GM19452 (cell line): Measurements from ENCODE around the gene RIPOR1.
"Not testable (repeated sequence)": the region's sequence is repeated elsewhere in the genome, so short reads cannot be mapped to it uniquely, and the experiment has no call there.

Source experiments
- ATAC-seq: cut with Tn5 transposase; IDR thresholded peaks from one replicate; pipeline ENCODE4 v1.9.1; 2021; ENCODE audit not compliant: unreplicated experiment

Gene RIPOR1

DNA sequence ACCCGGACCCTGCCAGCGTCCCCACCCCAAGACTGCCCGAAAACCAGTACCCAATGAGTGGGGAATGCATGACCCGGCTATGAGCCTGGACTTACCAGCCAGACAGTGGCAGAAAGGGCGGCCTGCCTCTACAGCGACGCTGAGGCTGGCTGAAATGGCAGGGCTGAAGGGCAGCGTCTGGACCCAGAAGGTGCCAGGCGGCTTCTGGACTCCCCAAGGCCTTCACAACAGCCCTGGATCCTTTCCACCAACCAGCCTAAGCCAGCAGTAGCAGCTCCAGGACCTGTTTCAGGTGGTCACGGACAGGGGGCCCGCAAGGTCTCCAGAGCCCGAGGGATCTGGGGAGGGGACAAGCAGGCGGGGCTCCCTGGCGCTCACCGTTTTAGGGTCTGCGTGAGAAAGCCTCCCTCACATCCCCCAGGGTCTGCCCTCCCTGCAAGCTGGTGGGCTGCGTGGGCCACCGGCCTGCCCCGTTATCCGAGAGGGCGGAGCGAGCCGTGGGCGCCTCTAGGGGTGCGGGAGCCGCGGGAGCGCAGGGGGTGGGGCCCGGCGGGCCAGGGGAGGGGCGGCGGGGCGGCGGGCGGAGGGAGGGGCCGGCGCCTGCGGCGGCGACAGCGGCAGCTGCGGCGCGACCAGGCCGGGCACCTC is at the start of gene RIPOR1:
Gene RIPOR1, plus strand, starts transcription at position 608 of the 648 bp plus-strand sequence. CDS start 9,618 bp downstream, outside the sequence.
- ATAC-seq: no peak

DNA sequence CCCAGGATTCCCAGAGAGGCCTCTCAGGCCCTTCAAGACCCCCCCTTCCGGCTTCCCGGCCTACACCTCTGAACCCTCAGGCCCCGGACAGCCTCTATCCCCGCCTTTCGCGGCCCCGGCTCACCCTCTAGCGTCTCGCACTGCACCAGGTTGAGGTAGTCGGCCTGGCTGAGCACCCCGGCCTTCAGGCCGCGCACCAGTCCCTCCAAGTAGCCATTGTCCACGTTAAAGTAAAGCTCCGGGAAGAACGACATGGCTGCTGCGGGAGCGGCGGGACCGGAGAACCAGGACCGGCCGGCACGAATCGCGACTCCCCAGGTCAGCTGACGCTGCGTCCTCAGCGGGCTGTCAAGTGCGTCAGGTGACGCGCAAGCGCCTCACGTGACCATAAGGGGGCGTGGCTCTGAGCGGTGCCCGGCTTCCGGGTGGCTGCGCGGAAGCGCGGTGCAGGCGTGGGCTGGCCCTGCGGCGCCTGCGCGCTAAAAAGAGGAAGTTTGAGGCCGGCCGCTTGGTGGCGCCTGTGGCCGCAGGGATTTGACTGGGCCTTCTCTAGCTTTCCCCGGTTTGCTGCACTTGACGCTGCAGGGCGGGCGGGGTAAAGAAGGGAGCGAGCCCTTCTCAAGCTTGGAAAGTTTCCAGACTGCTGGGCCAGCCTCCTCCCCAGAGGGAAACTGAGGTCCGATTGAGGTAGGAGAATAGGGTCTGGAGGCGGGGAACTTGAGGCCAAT is 47.6 kb upstream of the RIPOR1 start, which contains the start of gene ATP6V0D1:
Gene ATP6V0D1, minus strand, starts transcription at position 325 of the 728 bp plus-strand sequence. Its CDS starts 71 bp downstream, at position 254.
- ATAC-seq: peak; percentile 96

DNA sequence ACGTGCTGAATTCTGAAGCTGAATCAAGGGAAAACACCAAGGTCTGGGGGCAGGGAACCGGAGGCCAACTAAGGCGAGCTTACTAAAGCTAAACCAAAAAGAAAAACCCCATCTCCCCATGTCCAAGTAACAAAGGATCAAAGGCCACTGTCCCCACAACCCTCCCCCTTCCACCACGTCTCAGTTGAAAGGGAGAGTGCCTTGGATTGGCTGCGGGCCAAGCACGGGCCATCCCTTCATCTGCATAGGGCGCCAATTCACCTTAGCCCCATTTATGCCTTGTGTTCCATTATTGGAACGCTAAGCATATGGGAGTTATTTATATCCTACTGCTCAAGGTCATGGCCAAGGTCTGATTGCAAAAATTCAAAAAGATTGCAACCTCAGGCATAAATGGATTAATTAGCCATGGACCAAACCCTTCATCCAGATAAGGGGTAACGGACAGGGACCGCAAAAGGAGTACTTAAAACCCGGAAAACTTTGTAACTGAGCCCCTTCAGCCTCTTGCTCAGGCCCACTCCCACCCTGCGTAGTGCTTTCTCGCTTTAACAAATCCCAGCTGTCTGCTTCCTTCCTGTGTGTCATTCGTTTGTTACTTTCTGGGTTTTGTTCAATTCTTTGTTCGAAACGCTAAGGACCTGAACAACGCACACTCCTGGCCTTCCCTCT is 46.9 kb upstream of the RIPOR1 start:
- peak; percentile 3 for ATAC-seq

GRCh38 chr16:67482233-67482924 is 46.2 kb upstream of the RIPOR1 start:
- no peak for ATAC-seq

- ATAC-seq: no peak
Measured at GRCh38 chr16:67483150-67483549, 45.5 kb upstream of the RIPOR1 start, which contains the start of gene AGRP. AGRP (minus strand) TSS chr16:67483547; CDS start chr16:67483398, 149 bp downstream.

- ATAC-seq: no peak
Measured at GRCh38 chr16:67483731-67484525, 44.7 kb upstream of the RIPOR1 start.

DNA sequence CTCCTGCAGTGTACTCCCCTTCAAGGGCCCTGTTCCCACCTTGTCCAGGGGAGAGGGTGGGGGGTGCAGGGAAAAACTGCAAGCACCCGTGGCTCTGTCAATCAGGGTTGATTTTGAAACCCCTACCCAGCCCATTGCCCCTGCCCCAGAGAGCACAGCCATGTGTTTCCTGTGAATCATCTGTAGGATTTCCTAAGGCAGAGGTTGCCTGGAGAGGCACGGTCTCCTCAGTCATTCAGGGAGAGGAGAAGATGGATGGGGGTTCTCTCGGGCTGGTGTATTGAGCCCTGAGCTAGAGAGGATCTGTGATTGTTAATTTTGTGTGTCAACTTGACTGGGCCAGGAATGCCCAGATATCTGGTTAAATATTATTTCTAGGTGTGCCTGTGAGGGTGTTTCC is 41.8 kb upstream of the RIPOR1 start:
- ATAC-seq: no peak

GRCh38 chr16:67487561-67487960 is 41.1 kb upstream of the RIPOR1 start:
- not testable (repeated sequence) for ATAC-seq

GRCh38 chr16:67489401-67490083 is 39.1 kb upstream of the RIPOR1 start:
- ATAC-seq: no peak

DNA sequence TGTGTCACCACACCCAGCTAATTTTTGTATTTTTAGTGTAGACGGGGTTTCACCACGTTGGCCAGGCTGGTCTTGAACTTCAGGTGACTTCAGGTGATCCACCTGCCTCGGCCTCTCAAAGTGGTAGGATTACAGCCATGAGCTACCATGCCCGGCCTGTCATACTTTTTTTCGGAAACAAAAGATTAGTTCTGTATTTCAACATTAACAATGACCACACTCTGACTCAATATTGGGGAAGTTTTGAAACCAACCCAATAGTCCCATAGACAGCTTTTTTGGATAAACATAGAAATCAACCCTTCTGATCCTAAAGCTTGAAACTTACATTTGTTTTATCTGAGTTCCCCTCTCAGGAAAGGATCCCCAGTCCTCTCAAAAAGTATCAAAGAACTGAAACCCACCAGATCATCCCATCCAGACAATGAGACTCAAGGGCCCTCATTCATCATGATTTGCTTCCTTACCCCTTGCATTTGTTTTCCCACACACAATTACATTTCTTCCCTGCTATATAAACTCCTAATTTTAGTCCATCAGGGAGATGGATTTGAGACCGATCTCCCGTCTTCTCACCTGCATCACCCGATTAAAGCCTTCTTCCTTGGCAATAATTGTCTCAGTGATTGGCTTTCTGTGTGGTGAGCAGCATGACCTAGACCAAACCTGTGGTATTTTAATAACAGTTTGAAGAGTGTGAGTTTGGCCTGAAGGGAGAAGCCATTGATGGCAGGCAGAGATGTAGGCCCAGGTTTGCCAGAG is 38.1 kb upstream of the RIPOR1 start:
- ATAC-seq: no peak

GRCh38 chr16:67499106-67499505 is 29.5 kb upstream of the RIPOR1 start:
- no peak for ATAC-seq

GRCh38 chr16:67504031-67505021 is 24.3 kb upstream of the RIPOR1 start:
- no peak for ATAC-seq

- ATAC-seq: no peak
Measured at GRCh38 chr16:67506468-67506867, 22.2 kb upstream of the RIPOR1 start.

- no peak for ATAC-seq
Measured at GRCh38 chr16:67509016-67509415, 19.6 kb upstream of the RIPOR1 start.

GRCh38 chr16:67513892-67514291 is 14.7 kb upstream of the RIPOR1 start:
- ATAC-seq: not testable (repeated sequence)

- ATAC-seq: peak; percentile 52
Measured at GRCh38 chr16:67514382-67514828, 14.2 kb upstream of the RIPOR1 start.

DNA sequence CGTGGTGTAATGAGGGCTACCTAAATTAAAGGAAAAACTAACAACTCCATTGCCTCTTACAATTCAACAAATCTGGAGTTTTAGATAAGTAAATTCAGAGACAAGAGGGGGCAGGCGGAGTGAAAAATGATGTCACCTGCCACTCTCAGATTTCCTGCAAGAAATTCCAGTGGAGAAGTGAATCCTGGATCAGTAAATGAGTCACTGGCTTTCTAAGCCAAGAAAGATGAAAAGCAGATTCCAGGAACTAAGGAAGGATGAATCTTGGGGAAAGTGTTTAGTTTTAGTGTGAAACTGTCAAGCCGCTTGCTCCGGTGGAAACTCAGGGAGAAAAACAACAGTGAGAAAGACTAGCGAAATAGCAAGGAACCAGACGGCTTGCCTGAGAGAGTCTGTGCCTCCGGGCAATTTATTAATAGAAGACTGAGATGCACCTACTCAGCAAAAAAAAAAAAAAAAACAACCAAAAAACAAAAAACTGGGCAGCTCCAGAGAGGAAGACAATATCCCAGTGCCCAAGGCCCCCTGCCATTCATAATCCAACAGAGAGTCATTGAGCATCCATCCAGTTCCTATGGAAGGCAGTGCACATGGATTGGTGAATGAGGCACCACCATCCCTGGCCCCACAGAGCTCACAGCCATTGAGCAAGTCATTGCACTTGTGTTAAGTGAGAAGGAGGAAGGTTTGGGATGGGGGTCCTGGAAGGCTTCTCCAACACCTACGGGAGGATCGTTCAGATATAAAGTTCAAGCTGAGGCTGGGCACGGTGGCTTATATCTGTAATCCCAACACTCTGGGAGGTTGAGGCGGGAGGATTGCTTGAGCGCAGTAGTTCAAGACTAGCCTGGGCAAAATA is 12.1 kb upstream of the RIPOR1 start:
- ATAC-seq: no peak
